ENCODE results near the gene ASTN2.

- no peak for TF ChIP-seq POLR2A (IDR thresholded peaks at IDR 0.05)
- no peak for TF ChIP-seq CTCF (IDR thresholded peaks at IDR 0.05)
Measured at GRCh38 chr9:117060963-117061362, 353.9 kb downstream of the ASTN2 start.

Data from lower leg skin (tissue), 3 donors.